Effector memory CD4-positive, alpha-beta T cell (primary cell): ENCODE results near the gene FAXC.

Experiments used
- DNase-seq, 3 donors: peaks; one replicate each; pipeline ENCODE4 v3.0.0-alpha.2; 2020
- H3K27ac ChIP-seq: 2 replicates; pipeline ENCODE4 v1.7.0; 2013; ENCODE audit warnings: mild to moderate bottlenecking, low read length, moderate library complexity; ENCODE audit not compliant: insufficient read depth, poor library complexity, severe bottlenecking
- H3K27me3 ChIP-seq: replicated peaks from 2 replicates; pipeline ENCODE4 v1.7.0; 2013; ENCODE audit warnings: mild to moderate bottlenecking, low read length; ENCODE audit not compliant: insufficient read depth, control insufficient read depth, poor library complexity, severe bottlenecking
- H3K36me3 ChIP-seq: 2 replicates; pipeline ENCODE4 v1.7.0; 2013; ENCODE audit warnings: mild to moderate bottlenecking, low read length, moderate library complexity; ENCODE audit not compliant: control insufficient read depth, insufficient read depth
- H3K4me1 ChIP-seq: 2 replicates; pipeline ENCODE4 v1.7.0; 2013; ENCODE audit warnings: low read length, mild to moderate bottlenecking; ENCODE audit not compliant: control insufficient read depth, insufficient read depth, poor library complexity, severe bottlenecking
- H3K4me3 ChIP-seq: 2 replicates; pipeline ENCODE4 v1.7.0; 2013; ENCODE audit warnings: low read length, low read depth, mild to moderate bottlenecking; ENCODE audit not compliant: insufficient read depth, poor library complexity, severe bottlenecking
- H3K9me3 ChIP-seq: 2 replicates; pipeline ENCODE4 v1.7.0; 2013; ENCODE audit warnings: mild to moderate bottlenecking, low read length, moderate library complexity; ENCODE audit not compliant: control insufficient read depth
- total RNA-seq, 3 donors: gene quantifications; one replicate each; lab custom pipeline; 2026; lab: John Stamatoyannopoulos, UW

Gene FAXC
- total RNA-seq, result 0 reads per million in 3 donors

DNA sequence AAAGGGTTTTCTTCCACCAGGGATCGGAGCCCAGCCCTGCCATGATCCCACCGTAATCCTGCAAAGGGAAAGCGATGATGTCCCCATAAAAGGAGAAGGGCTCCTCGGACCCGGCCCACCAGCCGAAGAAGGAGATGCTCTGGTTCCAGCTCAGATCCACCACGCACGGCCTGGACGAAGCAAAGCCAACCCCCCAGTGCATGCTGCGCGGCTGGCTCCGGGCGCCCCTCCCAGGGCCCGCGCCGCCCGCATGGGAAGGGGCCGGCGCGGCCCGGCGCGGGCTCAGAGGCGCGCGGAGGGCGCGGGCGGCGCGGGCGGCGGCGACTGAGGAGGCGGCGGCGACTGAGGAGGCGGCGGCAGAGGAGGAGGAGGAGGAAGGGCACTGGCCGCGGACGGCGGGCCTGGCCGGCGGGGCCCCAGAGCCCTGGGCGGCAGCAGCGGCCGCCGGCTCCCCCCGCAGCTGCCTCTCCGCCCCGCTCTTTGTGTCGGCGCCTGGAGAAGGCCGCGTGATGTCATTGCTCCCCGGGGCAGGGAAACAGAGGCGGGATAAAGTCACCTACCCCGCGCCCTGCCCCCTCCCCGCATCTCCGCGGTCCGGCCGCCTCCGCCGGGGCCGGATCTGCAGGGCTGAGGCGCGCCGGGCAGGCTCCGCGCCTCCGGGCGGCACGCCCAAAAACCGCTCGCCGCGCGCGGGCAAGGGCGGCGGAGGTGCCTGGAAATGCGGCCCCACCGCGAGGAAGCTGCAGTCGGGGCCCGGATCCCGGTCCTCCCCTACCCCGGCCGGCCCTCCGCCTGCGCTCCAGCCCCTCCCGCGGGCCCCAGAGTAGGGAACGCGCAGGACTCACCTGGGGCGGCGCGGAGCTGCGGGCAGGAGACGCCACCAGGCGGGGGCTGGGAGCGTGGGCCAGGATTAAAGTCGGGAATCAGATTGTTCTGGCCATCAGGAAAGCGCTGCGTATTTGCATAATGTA lies at the start of gene FAXC:
FAXC (minus strand) TSS at position 504 of the 971 bp plus-strand sequence; CDS start at position 202, 302 bp downstream.
- Histone ChIP-seq H3K27ac (no peak within 1 kb of the TSS), H3K4me3 (no peak within 1 kb of the TSS), H3K27me3 (peaks cover 23% of the 10 kb centered on the region), H3K36me3 (no peaks in the 10 kb centered on the region), H3K4me1 (no peaks in the 10 kb centered on the region), H3K9me3 (no peaks in the 10 kb centered on the region)
- DNase-seq, result no peak

- DNase-seq, result no peak
- Histone ChIP-seq H3K4me3 (no peak overlapping the region), H3K36me3 (peaks cover 22% of the 10 kb centered on the region), H3K27ac (no peak overlapping the region), H3K9me3 (no peaks in the 10 kb centered on the region), H3K27me3 (no peaks in the 10 kb centered on the region), H3K4me1 (no peaks in the 10 kb centered on the region)
Measured at GRCh38 chr6:99397287-99397686, 47.8 kb upstream of the FAXC start.

GRCh38 chr6:99393698-99394531 lies 44.4 kb upstream of the FAXC start, which contains the start of gene COQ3:
TSS of gene COQ3 (minus strand) at chr6:99394195. CDS start at chr6:99394179, 16 bp downstream.
- Histone ChIP-seq H3K9me3 (no peaks in the 10 kb centered on the region), H3K27ac (peak within 1 kb of the TSS; percentile 47), H3K4me3 (peak within 1 kb of the TSS; percentile 96), H3K36me3 (no peaks in the 10 kb centered on the region), H3K27me3 (no peaks in the 10 kb centered on the region), H3K4me1 (no peaks in the 10 kb centered on the region)
- peak; percentile 41 to 53 (median 42) for DNase-seq

DNA sequence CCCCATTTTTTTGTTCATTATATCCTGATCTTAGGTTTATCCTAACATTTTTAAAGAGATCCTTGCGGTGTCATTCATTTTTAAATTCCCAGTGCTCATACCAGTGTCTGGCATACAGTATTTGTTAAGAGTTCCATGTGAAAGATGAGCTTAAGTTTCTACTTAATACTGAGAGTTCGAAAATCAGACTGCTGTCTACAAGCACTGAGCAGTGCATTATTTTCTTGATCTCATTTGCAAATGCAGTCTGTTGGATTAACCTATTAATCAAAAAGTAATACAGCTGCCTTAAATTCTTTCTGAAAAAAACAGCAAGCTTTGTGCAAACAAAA lies 43.9 kb upstream of the FAXC start:
- H3K4me3 ChIP-seq, result peak overlapping the region; percentile 96
- H3K9me3 ChIP-seq, result no peaks in the 10 kb centered on the region
- DNase-seq, result no peak
- peak overlapping the region; percentile 47 for H3K27ac ChIP-seq
- H3K36me3 ChIP-seq, result no peaks in the 10 kb centered on the region
- H3K4me1 ChIP-seq, result no peaks in the 10 kb centered on the region
- H3K27me3 ChIP-seq, result no peaks in the 10 kb centered on the region

- no peak overlapping the region for H3K27ac ChIP-seq
- H3K9me3 ChIP-seq, result no peaks in the 10 kb centered on the region
- no peaks in the 10 kb centered on the region for H3K36me3 ChIP-seq
- DNase-seq, result no peak
- no peaks in the 10 kb centered on the region for H3K4me1 ChIP-seq
- H3K27me3 ChIP-seq, result no peaks in the 10 kb centered on the region
- H3K4me3 ChIP-seq, result no peak overlapping the region
Measured at GRCh38 chr6:99390896-99391295, 41.4 kb upstream of the FAXC start.

- Histone ChIP-seq H3K36me3 (no peaks in the 10 kb centered on the region), H3K4me1 (no peaks in the 10 kb centered on the region), H3K27me3 (no peaks in the 10 kb centered on the region), H3K27ac (no peak overlapping the region), H3K4me3 (no peak overlapping the region), H3K9me3 (no peaks in the 10 kb centered on the region)
- no peak for DNase-seq
Measured at GRCh38 chr6:99384507-99384906, 35.0 kb upstream of the FAXC start.

- Histone ChIP-seq H3K27ac (no peak overlapping the region), H3K27me3 (no peaks in the 10 kb centered on the region), H3K9me3 (no peaks in the 10 kb centered on the region), H3K4me1 (no peaks in the 10 kb centered on the region), H3K36me3 (no peaks in the 10 kb centered on the region), H3K4me3 (no peak overlapping the region)
- DNase-seq, result no peak
Measured at GRCh38 chr6:99378636-99379035, 29.2 kb upstream of the FAXC start.

DNA sequence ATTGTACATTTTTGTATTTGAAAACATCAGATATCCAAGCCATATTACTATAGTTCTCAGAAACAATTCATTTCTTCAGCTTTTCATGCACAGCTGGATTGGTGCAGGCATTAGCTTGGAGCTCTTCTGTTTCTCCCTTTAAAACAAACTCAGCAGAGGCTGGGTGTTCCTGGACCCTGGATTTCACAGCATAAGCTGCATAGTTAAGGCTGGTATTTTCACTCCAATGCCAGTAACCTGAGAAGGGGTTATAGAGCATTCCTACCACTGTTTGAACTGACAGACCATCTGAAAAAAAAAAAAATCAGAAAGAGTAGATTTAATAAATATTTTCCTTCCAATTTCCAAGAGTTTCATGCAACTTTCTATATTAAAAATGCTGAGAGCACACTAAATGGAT lies 20.1 kb upstream of the FAXC start:
- Histone ChIP-seq H3K4me1 (no peaks in the 10 kb centered on the region), H3K9me3 (no peaks in the 10 kb centered on the region), H3K4me3 (no peak overlapping the region), H3K27ac (no peak overlapping the region), H3K36me3 (no peaks in the 10 kb centered on the region), H3K27me3 (no peaks in the 10 kb centered on the region)
- DNase-seq, result no peak

GRCh38 chr6:99366852-99367251 lies 17.4 kb upstream of the FAXC start:
- DNase-seq, result no peak
- no peak overlapping the region for H3K4me3 ChIP-seq
- no peaks in the 10 kb centered on the region for H3K36me3 ChIP-seq
- H3K27me3 ChIP-seq, result no peaks in the 10 kb centered on the region
- H3K4me1 ChIP-seq, result no peaks in the 10 kb centered on the region
- H3K9me3 ChIP-seq, result no peaks in the 10 kb centered on the region
- H3K27ac ChIP-seq, result no peak overlapping the region

GRCh38 chr6:99364026-99364425 lies 14.6 kb upstream of the FAXC start:
- H3K27ac ChIP-seq, result no peak overlapping the region
- H3K4me1 ChIP-seq, result no peaks in the 10 kb centered on the region
- no peaks in the 10 kb centered on the region for H3K9me3 ChIP-seq
- H3K27me3 ChIP-seq, result no peaks in the 10 kb centered on the region
- no peak overlapping the region for H3K4me3 ChIP-seq
- DNase-seq, result no peak
- no peaks in the 10 kb centered on the region for H3K36me3 ChIP-seq
